GM18505 (cell line): ENCODE data around the gene FIGN.

Experiments
- ATAC-seq: cut with Tn5 transposase; IDR thresholded peaks from one replicate; pipeline ENCODE4 v1.9.1; 2021; ENCODE audit not compliant: unreplicated experiment
- POLR2A ChIP-seq: IDR thresholded peaks from 4 replicates; pipeline ENCODE4 v1.6.1; 2011; ENCODE audit warnings: borderline replicate concordance; ENCODE audit not compliant: insufficient read depth, insufficient read length; ENCODE audit errors: extremely low read depth

Gene FIGN

DNA sequence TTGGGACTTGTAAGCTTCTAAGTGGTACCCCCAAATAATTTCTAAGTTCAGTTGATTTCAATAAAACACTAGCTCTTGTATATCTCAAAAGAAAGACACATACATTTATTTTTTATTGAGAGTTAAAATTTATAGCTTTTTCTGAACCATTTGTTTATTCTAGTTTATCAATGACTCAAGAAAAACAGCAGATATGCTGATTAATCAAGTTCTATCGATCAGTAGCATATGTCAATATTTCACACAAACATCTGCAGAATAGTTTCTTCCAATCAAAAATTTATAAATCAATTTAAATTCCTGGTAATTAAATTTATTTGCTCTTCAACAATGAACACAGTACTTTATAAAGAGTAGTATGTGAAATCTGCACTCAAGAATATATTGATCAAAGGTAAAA, 5.3 kb downstream of the FIGN start:
- ATAC-seq: no peak
- no peak for TF ChIP-seq POLR2A

GRCh38 chr2:163729636-163730273, 6.1 kb downstream of the FIGN start:
- no peak for ATAC-seq
- TF ChIP-seq POLR2A: no peak

GRCh38 chr2:163723881-163724280, 11.9 kb downstream of the FIGN start:
- no peak for ATAC-seq
- no peak for TF ChIP-seq POLR2A

DNA sequence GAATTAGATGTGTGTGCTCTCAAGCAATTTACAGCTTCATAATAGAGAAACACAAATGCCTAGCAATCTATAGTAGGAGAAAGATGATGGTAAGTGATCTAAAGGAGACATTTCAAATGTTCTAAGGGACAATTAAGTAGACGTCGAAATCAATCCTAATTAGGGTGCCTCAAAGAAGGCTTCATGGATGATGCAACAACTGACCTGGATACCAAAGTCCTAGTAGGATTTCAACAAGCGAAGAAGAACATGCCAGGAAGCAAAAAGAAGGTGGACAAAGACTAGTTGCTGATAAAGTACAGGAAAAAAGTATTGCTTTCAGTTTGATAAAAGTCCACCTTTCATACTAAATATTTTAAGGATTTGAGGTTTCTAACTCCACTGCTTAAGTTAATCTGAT, 12.5 kb downstream of the FIGN start:
- TF ChIP-seq POLR2A: no peak
- ATAC-seq: no peak

DNA sequence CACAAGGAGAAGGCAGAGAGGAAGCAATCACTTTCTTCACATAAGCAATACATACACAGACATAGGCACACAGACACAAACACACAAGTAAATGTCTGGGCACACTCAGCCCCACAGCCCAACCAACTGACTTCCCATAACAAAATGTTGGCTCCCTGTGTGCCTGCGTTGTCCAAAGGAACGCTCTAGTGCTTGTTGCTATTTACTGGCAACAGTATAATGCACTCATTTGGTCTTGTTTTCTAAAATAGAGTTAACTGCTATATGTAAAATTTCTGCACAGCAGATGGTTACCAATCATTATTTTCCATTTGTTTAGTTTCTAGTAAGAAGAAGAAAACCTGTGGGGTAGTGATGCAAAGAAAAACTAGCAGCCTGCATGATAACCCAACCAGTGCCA, 16.5 kb downstream of the FIGN start:
- ATAC-seq: no peak
- TF ChIP-seq POLR2A: no peak

GRCh38 chr2:163717993-163718680, 17.7 kb downstream of the FIGN start:
- ATAC-seq: no peak
- no peak for TF ChIP-seq POLR2A

GRCh38 chr2:163717515-163717914, 18.3 kb downstream of the FIGN start:
- TF ChIP-seq POLR2A: no peak
- no peak for ATAC-seq

GRCh38 chr2:163716101-163716500, 19.7 kb downstream of the FIGN start:
- TF ChIP-seq POLR2A: no peak
- ATAC-seq: no peak

DNA sequence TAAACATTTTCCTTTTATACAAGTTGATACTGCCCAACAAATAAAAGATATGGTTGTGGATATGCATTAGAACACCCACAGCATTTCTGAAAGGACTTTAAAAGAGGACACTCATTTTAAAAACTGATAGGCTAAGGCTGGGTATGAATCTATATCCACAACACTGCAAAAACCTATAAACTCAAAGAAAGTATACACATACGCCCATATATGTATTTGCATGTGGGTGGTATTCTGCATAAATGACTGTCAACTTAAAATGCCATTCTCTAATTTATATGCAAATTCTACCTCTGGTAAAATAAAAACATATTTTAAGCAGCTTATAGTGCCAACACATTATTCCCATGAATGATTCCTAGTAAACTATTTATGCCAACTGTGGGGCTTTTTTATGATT, 20.1 kb downstream of the FIGN start:
- TF ChIP-seq POLR2A: no peak
- ATAC-seq: no peak

DNA sequence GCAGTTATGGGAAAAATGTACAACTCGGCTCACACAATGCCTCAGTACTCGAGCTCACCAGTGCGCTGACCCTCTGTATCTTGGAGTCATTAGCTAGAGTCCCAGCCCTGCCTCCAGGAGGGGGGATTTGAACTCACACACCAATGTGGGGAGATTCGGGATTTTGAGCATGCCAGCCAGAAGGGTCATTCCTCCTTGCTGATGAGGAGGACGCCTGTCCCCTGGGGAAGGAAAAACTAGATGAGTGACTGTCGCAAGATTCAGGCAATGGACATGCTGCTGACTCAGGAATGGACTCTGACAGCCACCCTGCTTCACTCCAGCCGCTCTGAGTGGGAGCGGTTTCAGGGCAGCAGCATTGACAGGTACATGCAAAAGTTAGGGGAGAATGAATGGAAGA, 20.6 kb downstream of the FIGN start:
- TF ChIP-seq POLR2A: no peak
- no peak for ATAC-seq

GRCh38 chr2:163713534-163714311, 22.1 kb downstream of the FIGN start:
- TF ChIP-seq POLR2A: no peak
- no peak for ATAC-seq

DNA sequence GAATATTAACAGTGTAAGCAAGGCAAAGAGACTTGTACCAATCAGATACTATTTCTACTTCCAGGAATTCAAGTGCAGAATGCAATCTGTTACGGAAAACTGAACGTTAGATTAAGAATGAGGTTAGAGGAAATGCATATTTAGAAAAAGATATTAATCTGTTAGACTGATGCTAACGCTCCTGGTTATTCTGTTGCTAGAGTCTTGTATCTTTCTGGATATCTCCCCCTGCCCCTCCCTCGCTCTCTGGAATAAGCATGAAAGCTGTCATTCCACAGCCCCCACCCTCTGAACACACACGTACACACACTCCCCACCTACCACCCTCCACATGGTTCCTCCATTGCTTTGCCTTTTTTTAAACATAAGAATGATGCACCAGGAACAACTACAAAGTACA, 24.1 kb downstream of the FIGN start:
- no peak for TF ChIP-seq POLR2A
- no peak for ATAC-seq

DNA sequence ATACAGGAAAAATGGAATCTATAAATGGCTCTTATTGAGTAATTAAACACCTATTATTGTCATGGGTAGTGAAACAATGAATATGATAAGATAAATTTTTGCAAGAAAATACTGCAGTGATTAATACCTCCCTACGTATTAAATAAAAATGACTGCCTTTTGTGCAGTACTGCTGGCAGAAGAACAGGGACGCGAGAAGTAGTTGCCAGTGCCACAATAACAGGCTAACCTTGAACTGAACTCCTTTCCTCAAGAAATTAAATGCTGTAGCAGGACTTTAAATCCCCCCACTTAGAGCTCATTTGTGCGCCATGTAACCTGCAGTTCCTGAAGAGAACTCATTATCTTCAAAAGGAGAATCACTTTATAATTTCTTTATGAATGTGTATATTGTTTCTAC, 24.6 kb downstream of the FIGN start:
- TF ChIP-seq POLR2A: no peak
- no peak for ATAC-seq

GRCh38 chr2:163709270-163709669, 26.5 kb downstream of the FIGN start:
- no peak for TF ChIP-seq POLR2A
- ATAC-seq: no peak

GRCh38 chr2:163708265-163708664, 27.5 kb downstream of the FIGN start:
- TF ChIP-seq POLR2A: no peak
- ATAC-seq: no peak

GRCh38 chr2:163703386-163703785, 32.4 kb downstream of the FIGN start:
- no peak for ATAC-seq
- no peak for TF ChIP-seq POLR2A
